ENCODE data around the gene APIP. TPM values are rescaled to one million over a fixed set of nuclear protein-coding genes. Genes with fewer than 3 reads are reported as not detected.

Gene APIP
- polyA plus RNA-seq, 2 of the 4 experiments (the other 2 are of a cell fraction), result 42.4 to 55.6 TPM

DNA sequence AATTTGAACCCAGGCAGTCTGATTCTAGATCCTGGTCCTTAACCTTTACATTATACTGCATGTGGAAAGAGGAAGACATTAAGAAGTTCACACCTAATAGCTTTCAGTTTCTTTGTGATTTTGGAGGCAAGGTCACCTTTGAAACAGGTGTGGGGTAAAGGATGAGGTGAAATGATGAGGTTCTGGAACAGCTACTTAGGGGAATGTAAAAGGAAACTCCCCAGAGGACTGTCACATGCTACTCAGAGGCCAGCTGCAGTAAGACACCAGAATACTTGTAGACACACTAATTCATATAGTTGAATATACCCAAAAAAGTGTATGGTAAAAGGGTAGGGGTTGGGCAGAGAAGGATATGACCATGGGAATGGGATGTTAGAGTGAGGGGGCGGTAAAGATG lies 5.4 kb downstream of the APIP start:
- ChIA-PET CTCF (interaction anchor here (1.1 to 3.6 kb wide), 3 partner anchors 12 to 324 kb away, joined by 5 to 13 read pairs (median 5); no protein-coding TSS in a partner anchor), POLR2A (no interaction called here)
- H3K4me2 ChIP-seq, result no peak overlapping the region
- no peak for ATAC-seq
- no peak overlapping the region for H3K4me3 ChIP-seq
- no peak for FAIRE-seq
- H3K9me3 ChIP-seq, result no peaks in the 10 kb centered on the region
- no peak for TF ChIP-seq CHD2 (IDR thresholded peaks at IDR 0.05; ENCODE audit: low read length, partially characterized antibody)
- TF ChIP-seq HMGXB4 (CRISPR knock-in tag; IDR thresholded peaks at IDR 0.05; ENCODE audit: borderline replicate concordance), result no peak
- TF ChIP-seq CBX2 (IDR thresholded peaks at IDR 0.05; ENCODE audit: borderline replicate concordance, low read depth), result no peak
- no peak for TF ChIP-seq FOXS1 (CRISPR knock-in tag; IDR thresholded peaks at IDR 0.05)
- TF ChIP-seq, protein P1, sequence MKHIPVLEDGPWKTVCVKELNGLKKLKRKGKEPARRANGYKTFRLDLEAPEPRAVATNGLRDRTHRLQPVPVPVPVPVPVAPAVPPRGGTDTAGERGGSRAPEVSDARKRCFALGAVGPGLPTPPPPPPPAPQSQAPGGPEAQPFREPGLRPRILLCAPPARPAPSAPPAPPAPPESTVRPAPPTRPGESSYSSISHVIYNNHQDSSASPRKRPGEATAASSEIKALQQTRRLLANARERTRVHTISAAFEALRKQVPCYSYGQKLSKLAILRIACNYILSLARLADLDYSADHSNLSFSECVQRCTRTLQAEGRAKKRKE (CRISPR knock-in tag; IDR thresholded peaks at IDR 0.05; ENCODE audit: low read depth), result no peak
- no peak for TF ChIP-seq BCL3 (IDR thresholded peaks at IDR 0.05)
- TF ChIP-seq HOXB13 (CRISPR knock-in tag; IDR thresholded peaks at IDR 0.05; ENCODE audit: low read depth), result no peak
- no peak for TF ChIP-seq SREBF2 (IDR thresholded peaks at IDR 0.05)
- TF ChIP-seq PHF8 (IDR thresholded peaks at IDR 0.05; ENCODE audit: borderline replicate concordance, low read depth), result no peak
- TF ChIP-seq RFX5 (IDR thresholded peaks at IDR 0.05), result no peak
- no peak for TF ChIP-seq E2F6 (IDR thresholded peaks at IDR 0.05; ENCODE audit: borderline replicate concordance, low read depth)
- no peak for TF ChIP-seq RNF2 (IDR thresholded peaks at IDR 0.05; ENCODE audit: borderline replicate concordance, low read depth)
- H3K27ac ChIP-seq, result no peak overlapping the region
- WGBS (ENCODE audit: missing lambda C conversion rate), result 83% methylated on average over 1 of the region's 1 CpG
- no peak for DNase-seq (ENCODE audit: low read depth in 1 of 2, low spot score in 1 of 2)
- peaks cover 7% of the 10 kb centered on the region; the same call in 1 of the 3 replicates for H3K4me1 ChIP-seq

DNA sequence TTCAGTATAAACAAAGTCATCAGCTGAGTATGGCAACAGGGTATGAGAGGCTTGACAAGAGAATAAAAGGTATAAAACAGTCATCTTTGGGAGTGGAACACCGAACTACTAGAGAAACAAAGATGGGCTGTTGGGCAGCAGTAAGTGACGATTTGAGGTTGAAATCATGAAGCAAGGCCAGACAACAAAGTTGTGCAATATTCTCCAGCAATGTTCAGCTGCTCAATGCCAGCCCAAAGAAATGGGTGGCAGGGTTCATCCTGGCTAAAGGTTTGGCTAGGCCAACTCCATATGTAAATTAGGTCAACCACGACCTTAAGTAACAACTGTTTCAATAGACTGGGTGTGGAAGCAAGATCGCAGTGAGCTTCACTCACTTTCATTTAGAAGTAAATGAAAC lies 6.2 kb downstream of the APIP start:
- ChIA-PET CTCF (interaction anchor here (1.1 to 3.6 kb wide), 3 partner anchors 11 to 324 kb away, joined by 5 to 13 read pairs (median 5); no protein-coding TSS in a partner anchor), POLR2A (no interaction called here)
- ATAC-seq (no peak), DNase-seq (ENCODE audit: low read depth in 1 of 2, low spot score in 1 of 2) (no peak), FAIRE-seq (no peak)
- Histone ChIP-seq H3K9me3 (no peaks in the 10 kb centered on the region), H3K4me1 (peaks cover 5% of the 10 kb centered on the region; the same call in 1 of the 3 replicates), H3K4me3 (no peak overlapping the region), H3K4me2 (no peak overlapping the region), H3K27ac (no peak overlapping the region)
- TF ChIP-seq, protein P1 (CRISPR knock-in tag; IDR thresholded peaks at IDR 0.05; ENCODE audit: low read depth), result no peak
- TF ChIP-seq MAZ (IDR thresholded peaks at IDR 0.05; ENCODE audit: borderline replicate concordance, low read depth, low read length), result no peak
- no peak for TF ChIP-seq CHD2 (IDR thresholded peaks at IDR 0.05; ENCODE audit: low read length, partially characterized antibody)
- TF ChIP-seq NR3C1 (IDR thresholded peaks at IDR 0.05), result no peak
- TF ChIP-seq EP300 (IDR thresholded peaks at IDR 0.05), result no peak
- TF ChIP-seq HMGXB4 (CRISPR knock-in tag; IDR thresholded peaks at IDR 0.05; ENCODE audit: borderline replicate concordance), result no peak
- no peak for TF ChIP-seq RAD21 (conservative IDR thresholded peaks at IDR 0.05 in 1 of 2, IDR thresholded peaks at IDR 0.05 in 1 of 2)
- TF ChIP-seq CHD4 (IDR thresholded peaks at IDR 0.05; ENCODE audit: borderline replicate concordance), result no peak
- no peak for TF ChIP-seq JUN (IDR thresholded peaks at IDR 0.05)
- no peak for TF ChIP-seq TP53 (CRISPR knock-in tag; IDR thresholded peaks at IDR 0.05)
- no peak for TF ChIP-seq JUNB (IDR thresholded peaks at IDR 0.05)
- no peak for TF ChIP-seq KDM5A (IDR thresholded peaks at IDR 0.05)
- TF ChIP-seq HOXA7 (CRISPR knock-in tag; IDR thresholded peaks at IDR 0.05), result no peak
- no peak for TF ChIP-seq ESRRA (IDR thresholded peaks at IDR 0.05; ENCODE audit: borderline replicate concordance, low read length)
- no peak for TF ChIP-seq ZNF302 (CRISPR knock-in tag; IDR thresholded peaks at IDR 0.05)
- no peak for TF ChIP-seq ZSCAN20 (CRISPR knock-in tag; IDR thresholded peaks at IDR 0.05)
- TF ChIP-seq POLR2AphosphoS2 (conservative IDR thresholded peaks at IDR 0.05; ENCODE audit: low read length), result no peak
- TF ChIP-seq, protein P2, sequence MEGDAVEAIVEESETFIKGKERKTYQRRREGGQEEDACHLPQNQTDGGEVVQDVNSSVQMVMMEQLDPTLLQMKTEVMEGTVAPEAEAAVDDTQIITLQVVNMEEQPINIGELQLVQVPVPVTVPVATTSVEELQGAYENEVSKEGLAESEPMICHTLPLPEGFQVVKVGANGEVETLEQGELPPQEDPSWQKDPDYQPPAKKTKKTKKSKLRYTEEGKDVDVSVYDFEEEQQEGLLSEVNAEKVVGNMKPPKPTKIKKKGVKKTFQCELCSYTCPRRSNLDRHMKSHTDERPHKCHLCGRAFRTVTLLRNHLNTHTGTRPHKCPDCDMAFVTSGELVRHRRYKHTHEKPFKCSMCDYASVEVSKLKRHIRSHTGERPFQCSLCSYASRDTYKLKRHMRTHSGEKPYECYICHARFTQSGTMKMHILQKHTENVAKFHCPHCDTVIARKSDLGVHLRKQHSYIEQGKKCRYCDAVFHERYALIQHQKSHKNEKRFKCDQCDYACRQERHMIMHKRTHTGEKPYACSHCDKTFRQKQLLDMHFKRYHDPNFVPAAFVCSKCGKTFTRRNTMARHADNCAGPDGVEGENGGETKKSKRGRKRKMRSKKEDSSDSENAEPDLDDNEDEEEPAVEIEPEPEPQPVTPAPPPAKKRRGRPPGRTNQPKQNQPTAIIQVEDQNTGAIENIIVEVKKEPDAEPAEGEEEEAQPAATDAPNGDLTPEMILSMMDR (IDR thresholded peaks at IDR 0.05), result no peak
- no peak for TF ChIP-seq RNF2 (IDR thresholded peaks at IDR 0.05; ENCODE audit: borderline replicate concordance, low read depth)
- WGBS (ENCODE audit: missing lambda C conversion rate), result 88% methylated on average over 4 of the region's 4 CpGs

Data from A549 (cell line).